Mononuclear cell (primary cell): ENCODE measurements around the gene CHST12. TPM values are rescaled to one million over a fixed set of nuclear protein-coding genes. Genes with fewer than 3 reads are reported as not detected.

Source experiments
- H3K27me3 ChIP-seq: 2 replicates; pipeline ENCODE4 v1.6.0; 2011; ENCODE audit warnings: low read length, control low read depth; ENCODE audit not compliant: insufficient read depth
- H3K4me1 ChIP-seq: 2 replicates; pipeline ENCODE4 v1.5.1; 2011; ENCODE audit warnings: mild to moderate bottlenecking, low read length, control low read depth; ENCODE audit not compliant: insufficient read depth
- H3K4me3 ChIP-seq: 2 replicates; pipeline ENCODE4 v1.5.1; 2011; ENCODE audit warnings: mild to moderate bottlenecking, low read length, moderate library complexity
- H3K9me3 ChIP-seq: 2 replicates; pipeline ENCODE4 v1.5.1; 2011; ENCODE audit warnings: low read depth, mild to moderate bottlenecking, control low read depth, low read length
- total RNA-seq: library from RNA; depleted of rRNA; stranded (reverse); fragments of >200 nt; gene quantifications from one replicate; pipeline ENCODE4 v1.2.3, GENCODE V29; 2012

The CHST12 gene
- total RNA-seq, 1 donor, result 3.0 TPM

GRCh38 chr7:2494191-2495130 lies 91.0 kb downstream of the CHST12 start:
- Histone ChIP-seq H3K27me3 (peaks cover 2% of the 10 kb centered on the region), H3K4me1 (no peaks in the 10 kb centered on the region), H3K4me3 (no peak overlapping the region), H3K9me3 (no peaks in the 10 kb centered on the region)

DNA sequence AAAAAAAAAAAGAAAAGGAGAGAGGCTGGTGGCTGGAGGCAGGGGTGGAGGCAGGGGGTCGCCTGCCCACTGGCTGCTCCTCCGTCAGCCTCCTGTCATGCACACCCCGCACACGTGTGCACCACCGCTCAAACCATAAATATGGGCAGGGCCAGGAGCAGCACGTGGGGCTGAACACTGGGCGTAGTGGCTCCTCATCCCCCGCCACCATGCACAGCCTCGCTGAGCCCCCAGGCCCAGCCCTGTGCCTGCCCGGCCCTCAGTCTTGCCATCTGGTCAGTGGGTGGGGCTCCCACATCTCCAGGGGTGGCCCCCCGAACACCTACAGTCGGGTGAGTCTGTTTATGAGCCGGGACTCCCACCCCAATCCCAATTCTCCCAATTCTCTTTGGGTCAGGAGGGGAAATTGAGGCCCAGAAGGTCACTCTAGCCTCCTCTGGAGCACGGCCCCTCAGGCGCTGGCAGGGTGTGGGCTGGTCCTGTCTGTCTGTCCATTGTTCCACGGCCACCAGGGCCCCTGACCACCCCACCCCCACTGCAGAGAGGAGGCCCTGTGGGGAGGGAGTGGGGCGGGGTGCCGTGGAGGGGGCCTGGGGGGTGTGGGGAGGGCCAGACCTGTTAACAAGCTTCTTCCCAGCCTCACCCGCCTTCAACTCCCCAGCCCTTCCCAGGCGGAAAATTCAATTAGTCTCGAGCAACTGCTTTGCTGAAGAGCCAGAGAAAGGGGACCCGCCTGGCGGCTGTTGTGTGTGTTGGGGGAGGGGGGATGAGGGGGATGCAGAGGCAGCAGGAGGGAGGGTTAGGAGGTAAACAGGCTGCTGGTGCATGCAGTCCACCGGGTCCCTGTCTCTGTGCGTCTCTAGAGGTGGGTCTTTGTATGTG lies 92.2 kb downstream of the CHST12 start:
- H3K4me3 ChIP-seq, result no peak overlapping the region
- H3K27me3 ChIP-seq, result peaks cover 2% of the 10 kb centered on the region
- H3K9me3 ChIP-seq, result no peaks in the 10 kb centered on the region
- no peaks in the 10 kb centered on the region for H3K4me1 ChIP-seq

DNA sequence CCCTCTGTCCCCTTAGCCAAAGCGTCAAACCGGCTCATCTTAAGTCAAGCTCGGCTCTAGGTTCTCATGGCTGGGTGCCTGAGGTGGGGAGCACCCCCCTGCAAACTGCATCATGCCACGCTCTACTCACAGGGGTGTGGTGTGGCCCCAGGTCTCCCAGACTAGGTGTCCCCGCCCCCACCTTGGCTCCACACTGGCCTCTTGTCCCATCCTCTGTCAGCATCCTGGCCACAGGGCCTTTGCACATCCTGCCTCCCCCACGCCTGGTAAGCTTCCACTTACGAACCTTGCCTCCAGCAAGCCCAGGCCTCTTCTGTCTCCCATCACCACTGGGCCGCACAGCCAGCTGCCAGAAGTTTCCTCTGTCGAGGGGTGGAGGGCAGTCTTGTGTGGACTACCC lies 93.0 kb downstream of the CHST12 start:
- no peak overlapping the region for H3K4me3 ChIP-seq
- H3K9me3 ChIP-seq, result no peaks in the 10 kb centered on the region
- H3K4me1 ChIP-seq, result no peaks in the 10 kb centered on the region
- peaks cover 2% of the 10 kb centered on the region for H3K27me3 ChIP-seq

GRCh38 chr7:2497065-2497464 lies 93.7 kb downstream of the CHST12 start:
- Histone ChIP-seq H3K27me3 (peaks cover 2% of the 10 kb centered on the region), H3K4me1 (no peaks in the 10 kb centered on the region), H3K4me3 (no peak overlapping the region), H3K9me3 (no peaks in the 10 kb centered on the region)

- H3K9me3 ChIP-seq, result no peaks in the 10 kb centered on the region
- no peak overlapping the region for H3K4me3 ChIP-seq
- H3K27me3 ChIP-seq, result peaks cover 2% of the 10 kb centered on the region
- no peaks in the 10 kb centered on the region for H3K4me1 ChIP-seq
These were observed 94.3 kb downstream of the CHST12 start for GRCh38 chr7:2497500-2498336.

Other genes starting within 250 kb of the CHST12 start
- 74.2 TPM for gene MAD1L1, start 170.7 kb upstream of the CHST12 start, total RNA-seq
- gene MRM2, start 161.4 kb upstream of the CHST12 start, total RNA-seq, result 4.4 TPM
- 10.5 TPM for gene NUDT1, start 161.4 kb upstream of the CHST12 start, total RNA-seq
- 9.7 TPM for gene SNX8, start 89.2 kb upstream of the CHST12 start, total RNA-seq
- 119 TPM for gene EIF3B, start 48.8 kb upstream of the CHST12 start, total RNA-seq
- not detected for gene GRIFIN, start 72.8 kb downstream of the CHST12 start, total RNA-seq
- 101 TPM for gene LFNG, start 116.2 kb downstream of the CHST12 start, total RNA-seq
- gene BRAT1, start 151.9 kb downstream of the CHST12 start, total RNA-seq, result 7.7 TPM
- gene IQCE, start 155.4 kb downstream of the CHST12 start, total RNA-seq, result 2.7 TPM
- gene TTYH3, start 228.4 kb downstream of the CHST12 start, total RNA-seq, result 22.4 TPM